AML-193 (cell line): ENCODE data around the gene GCKR.
"Not testable (repeated sequence)": the region's sequence is repeated elsewhere in the genome, so short reads cannot be mapped to it uniquely, and the experiment has no call there.

Experiments used
- DNase-seq, 2 experiments: peaks; one replicate each; lab custom pipeline; 2025; lab: John Stamatoyannopoulos, UW

Gene GCKR

GRCh38 chr2:27507293-27507692, 10.7 kb downstream of the GCKR start:
- no peak for DNase-seq

DNA sequence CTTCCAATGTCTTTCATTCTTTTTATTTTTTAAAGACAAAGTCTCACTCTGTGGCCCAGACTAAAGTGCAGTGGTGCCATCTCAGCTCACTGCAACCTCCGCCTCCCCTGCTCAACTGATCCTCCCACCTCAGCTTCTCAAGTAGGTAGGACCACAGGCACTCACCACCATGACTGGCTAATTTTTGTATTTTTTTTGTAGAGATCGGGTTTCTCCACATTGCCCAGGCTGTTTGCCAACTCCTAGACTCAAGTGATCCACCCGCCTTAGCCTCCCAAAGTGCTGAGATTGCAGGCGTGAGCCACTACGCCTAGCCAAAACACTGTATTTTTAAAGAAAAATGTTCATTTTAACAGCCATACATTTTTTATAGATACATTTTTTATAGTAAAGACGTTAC, 12.7 kb downstream of the GCKR start:
- no peak for DNase-seq

DNA sequence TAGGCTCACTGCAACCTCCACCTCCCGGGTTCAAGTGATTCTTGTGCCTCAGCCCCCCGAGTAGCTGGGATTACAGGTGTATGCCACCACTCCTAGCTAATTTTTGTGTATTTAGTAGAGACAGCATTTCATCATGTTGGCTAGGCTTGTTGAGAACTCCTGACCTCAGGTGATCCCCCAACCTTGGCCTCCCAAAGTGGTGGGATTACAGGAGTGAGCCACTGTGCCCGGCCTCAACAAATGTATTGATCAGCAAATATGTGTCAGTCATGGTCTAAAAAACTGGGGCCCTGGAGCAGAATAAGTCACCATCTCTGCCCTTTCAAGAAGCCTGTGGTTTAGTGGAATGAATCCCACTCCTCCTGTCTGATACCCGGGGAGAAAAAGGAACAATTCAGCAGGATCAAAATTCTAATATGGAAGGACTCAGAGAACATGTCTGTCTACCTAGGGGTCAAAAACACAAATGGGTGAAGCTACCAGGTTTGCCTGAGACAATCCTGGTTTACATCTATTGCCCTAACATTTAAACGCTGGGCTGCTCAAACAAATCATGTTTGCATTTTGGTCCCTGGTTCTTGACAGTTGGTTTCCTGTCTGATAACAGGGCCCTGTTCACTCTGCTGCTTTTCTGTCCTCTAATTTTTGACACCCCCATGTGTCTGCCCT, 21.6 kb downstream of the GCKR start:
- DNase-seq = no peak

DNA sequence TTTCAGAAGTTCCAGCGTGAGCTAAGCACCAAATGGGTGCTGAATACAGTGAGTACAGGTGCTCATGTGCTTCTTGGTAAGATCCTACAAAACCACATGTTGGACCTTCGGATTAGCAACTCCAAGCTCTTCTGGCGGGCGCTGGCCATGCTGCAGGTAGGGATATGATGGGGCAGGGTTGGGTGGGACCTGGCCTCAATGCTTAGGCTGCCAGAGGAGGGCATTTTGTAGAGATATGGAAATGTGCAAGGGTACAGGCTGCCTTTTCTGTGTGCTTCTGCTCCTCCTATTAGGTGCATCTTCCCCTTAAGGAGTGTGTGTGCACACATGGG, 22.1 kb downstream of the GCKR start:
- DNase-seq = no peak

- no peak for DNase-seq
These were observed 23.7 kb downstream of the GCKR start for GRCh38 chr2:27520316-27520715.

- no peak for DNase-seq
These were observed 25.8 kb downstream of the GCKR start for GRCh38 chr2:27522400-27522945.

- DNase-seq = no peak
These were observed 30.5 kb downstream of the GCKR start for GRCh38 chr2:27527182-27527581.

- no peak for DNase-seq
These were observed 35.3 kb downstream of the GCKR start for GRCh38 chr2:27531983-27532382.

DNA sequence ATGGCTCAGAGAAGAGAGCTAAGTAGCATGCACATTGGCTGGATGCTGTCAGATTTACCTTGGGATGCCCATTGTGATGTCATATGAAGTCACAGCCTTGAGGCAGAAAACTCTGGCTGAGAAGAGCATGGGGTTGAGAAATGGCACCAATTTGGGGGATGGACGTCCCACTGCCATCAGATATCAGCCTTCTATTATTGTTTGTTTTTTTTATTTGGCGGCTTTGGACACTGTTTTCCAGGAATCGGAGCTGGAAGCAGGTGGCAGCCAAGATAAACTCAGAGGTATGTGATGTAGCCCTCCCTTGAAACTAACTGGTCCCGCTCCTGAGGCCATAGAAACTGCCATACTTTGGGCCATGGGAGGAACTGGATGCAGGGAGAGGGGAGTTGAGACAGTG, 40.6 kb downstream of the GCKR start:
- DNase-seq = no peak

DNA sequence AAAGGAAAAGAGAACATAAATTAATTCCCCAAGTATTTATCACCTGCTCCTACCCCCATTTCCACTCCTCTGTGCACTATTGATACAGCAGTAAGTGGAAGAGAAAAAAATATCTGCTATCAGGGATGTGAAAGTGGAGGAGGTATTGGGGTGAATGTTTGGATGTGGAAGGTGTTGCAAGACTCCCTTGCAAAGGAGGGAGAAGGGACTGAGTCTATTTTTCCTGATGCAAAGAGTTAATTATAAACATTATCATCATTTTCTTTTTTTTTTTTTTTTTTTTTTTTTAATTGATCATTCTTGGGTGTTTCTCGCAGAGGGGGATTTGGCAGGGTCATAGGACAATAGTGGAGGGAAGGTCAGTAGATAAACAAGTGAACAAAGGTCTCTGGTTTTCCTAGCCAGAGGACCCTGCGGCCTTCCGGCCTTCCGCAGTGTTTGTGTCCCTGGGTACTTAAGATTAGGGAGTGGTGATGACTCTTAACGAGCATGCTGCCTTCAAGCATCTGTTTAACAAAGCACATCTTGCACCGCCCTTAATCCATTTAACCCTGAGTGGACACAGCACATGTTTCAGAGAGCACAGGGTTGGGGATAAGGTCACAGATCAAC, 42.3 kb downstream of the GCKR start:
- not testable (repeated sequence) for DNase-seq

DNA sequence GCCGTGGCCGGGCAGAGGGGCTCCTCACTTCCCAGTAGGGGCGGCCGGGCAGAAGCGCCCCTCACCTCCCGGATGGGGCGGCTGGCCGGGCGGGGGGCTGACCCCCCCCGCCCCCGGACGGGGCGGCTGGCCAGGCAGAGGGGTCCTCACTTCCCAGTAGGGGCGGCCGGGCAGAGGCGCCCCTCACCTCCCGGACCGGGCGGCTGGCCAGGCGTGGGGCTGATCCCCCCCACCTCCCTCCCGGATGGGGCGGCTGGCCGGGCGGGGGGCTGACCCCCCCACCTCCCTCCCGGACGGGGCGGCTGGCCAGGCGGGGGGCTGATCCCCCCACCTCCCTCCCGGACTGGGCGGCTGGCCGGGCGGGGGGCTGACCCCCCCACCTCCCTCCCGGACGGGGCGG, 43.0 kb downstream of the GCKR start:
- DNase-seq = not testable (repeated sequence)

- DNase-seq = no peak
These were observed 47.6 kb downstream of the GCKR start for GRCh38 chr2:27544143-27544821.

DNA sequence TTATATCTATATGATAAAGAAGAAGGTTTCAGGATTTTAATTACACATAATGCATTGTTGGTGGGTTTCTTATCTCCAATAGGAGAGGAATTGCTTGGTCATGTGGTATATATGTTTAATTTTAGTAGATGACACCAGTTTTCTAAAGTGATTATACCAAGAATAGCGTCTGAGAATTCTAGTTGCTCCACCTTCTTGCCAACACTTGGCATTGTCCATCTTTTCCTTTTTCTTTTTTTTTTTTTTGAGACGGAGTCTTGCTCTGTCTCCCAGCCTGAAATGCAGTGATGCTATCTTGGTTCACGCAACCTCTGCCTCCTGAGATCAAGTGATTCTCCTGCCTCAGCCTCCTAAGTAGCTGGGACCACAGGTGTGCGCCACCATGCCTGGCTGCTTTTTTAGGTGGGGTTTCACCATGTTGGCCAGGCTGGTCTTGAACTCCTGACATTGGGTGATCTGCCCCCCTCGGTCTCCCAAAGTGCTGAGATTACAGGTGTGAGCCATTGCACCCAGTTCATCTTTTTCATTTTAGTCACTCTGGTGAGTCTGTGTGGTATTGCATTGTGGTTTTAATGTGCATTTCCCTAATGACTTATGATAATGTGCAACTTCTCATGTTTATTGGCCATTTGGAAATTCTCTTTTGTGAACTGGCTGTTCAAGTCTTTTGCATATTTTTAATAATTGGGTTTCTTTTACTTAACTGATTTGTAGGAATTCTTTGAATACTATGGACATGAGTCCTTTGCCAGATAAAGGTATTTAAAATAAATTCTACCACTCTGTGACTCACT, 48.9 kb downstream of the GCKR start:
- no peak for DNase-seq

- no peak for DNase-seq
These were observed 52.7 kb downstream of the GCKR start for GRCh38 chr2:27549303-27549702.

DNA sequence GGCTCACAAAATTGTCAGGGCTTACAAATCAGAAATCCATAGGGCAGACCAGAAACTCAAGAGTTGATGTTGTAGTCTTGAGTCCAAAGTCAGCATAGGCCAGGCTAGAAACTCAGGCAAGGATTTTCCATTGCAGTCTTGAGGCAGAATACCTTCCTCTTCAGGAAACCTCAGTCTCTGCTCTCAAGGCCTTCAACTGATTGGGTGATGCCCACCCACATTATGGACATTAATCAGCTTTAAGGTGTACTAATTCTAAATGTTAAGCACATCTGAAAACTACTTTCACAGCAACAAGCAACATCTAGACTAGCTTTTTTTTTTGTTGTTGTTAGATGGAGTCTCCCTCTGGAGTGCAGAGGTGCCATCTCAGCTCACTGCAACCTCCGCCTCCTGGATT, 54.9 kb downstream of the GCKR start:
- DNase-seq = no peak

DNA sequence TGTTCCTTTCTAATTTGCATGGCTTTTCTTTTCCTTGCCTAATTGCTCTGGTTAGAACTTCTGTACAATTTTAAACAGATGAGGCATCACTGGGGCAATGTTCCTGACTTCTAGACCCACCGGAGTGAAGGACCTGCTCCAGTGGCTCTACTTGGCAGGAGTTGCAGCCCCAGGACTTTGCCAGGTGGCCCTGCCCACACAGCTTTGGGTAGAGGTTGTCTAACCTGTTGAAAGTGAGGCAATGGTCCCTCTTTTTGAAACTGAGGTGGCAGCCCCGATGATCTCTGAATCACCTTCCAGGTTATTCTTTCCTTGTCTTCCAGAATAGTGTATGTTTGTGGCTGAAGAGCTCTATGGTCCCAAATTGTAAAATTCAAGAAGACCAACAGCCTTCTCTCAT, 56.3 kb downstream of the GCKR start:
- DNase-seq = no peak

GRCh38 chr2:27554451-27554850, 57.8 kb downstream of the GCKR start:
- DNase-seq = not testable (repeated sequence)

DNA sequence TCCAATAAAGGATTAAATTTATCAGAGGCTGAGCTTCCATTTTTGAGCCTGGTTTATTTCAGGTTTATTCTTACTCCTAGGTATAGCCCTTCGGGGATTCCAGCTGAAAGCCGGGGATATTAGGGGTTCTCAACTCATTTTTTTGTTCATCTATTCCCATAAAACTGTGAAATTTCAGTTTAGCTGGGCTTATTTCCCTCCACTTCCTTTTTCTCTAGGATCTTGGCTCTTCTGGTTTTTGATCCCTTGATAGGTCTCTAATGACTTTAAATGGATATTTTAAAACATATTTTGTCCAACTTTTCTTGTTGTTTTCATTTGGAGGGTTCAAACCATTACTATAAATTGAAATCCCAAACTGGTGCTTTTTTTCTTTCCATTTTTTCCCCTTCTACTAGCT, 62.6 kb downstream of the GCKR start:
- DNase-seq = no peak

GRCh38 chr2:27561060-27561459, 64.4 kb downstream of the GCKR start:
- no peak for DNase-seq

GRCh38 chr2:27566628-27567027, 70.0 kb downstream of the GCKR start:
- no peak for DNase-seq

DNA sequence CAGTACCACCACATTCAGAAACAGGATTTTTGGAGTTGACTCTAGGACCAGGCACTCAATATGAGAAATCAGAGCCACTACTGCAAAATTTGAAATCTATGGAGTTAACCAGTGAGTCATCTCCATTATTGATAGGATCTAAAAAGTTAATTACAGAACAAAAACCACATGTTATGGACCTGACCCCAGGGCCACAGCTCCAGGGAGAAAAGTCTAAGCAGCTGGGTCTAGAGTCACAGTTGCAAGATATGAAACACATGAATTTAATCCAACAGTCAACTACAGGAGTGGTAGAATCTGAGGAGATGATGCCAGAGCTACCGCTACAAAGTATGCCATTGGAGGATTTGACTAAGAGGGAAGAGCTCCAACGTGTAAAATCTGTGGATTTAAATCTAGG, 72.8 kb downstream of the GCKR start:
- DNase-seq = no peak

DNA sequence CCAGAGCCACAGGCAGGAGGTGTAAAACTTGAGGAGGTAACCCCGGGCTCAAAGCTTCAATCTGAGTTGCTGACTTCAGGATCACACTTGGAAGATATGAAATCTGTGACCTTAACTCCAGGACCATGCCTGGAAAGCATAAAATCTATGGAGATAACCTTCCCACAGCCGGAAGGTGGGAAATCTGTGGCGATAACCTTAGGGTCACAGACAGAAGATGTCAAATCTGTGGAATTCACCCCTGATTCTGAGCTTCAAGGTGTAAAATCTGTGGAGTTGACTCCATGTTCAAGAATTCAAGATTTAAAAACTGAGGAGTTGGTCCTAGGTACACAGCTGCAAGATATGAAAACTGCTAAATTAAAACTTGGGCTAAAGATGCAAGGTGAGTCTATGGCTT, 74.6 kb downstream of the GCKR start:
- DNase-seq = no peak

- no peak for DNase-seq
These were observed 75.0 kb downstream of the GCKR start for GRCh38 chr2:27571681-27572080.
